GM13976 (cell line): ENCODE measurements around the gene PSME3IP1.

Source experiments
- DNase-seq: peaks from one replicate; pipeline ENCODE4 v3.0.0; 2012; ENCODE audit warnings: low spot score
- CTCF ChIP-seq: IDR thresholded peaks from 2 replicates; pipeline ENCODE4 v1.5.1; 2012; ENCODE audit warnings: borderline replicate concordance, mild to moderate bottlenecking; ENCODE audit not compliant: insufficient read depth; ENCODE audit errors: extremely low read depth, missing control alignments, control extremely low read depth
- in situ Hi-C: fragments of 300-500 bp; cut with MboI; formaldehyde crosslinking; loops from one replicate; pipeline ENCODE4 v1.12.0; 2022; ENCODE audit warnings: low sequenced_read_pairs, mixed read lengths, inconsistent platforms; ENCODE audit not compliant: unreplicated experiment

Gene PSME3IP1

GRCh38 chr16:57127836-57128235 is 58.0 kb downstream of the PSME3IP1 start:
- TF ChIP-seq CTCF = no peak
- in situ Hi-C loops = no loop called here
- no peak for DNase-seq

DNA sequence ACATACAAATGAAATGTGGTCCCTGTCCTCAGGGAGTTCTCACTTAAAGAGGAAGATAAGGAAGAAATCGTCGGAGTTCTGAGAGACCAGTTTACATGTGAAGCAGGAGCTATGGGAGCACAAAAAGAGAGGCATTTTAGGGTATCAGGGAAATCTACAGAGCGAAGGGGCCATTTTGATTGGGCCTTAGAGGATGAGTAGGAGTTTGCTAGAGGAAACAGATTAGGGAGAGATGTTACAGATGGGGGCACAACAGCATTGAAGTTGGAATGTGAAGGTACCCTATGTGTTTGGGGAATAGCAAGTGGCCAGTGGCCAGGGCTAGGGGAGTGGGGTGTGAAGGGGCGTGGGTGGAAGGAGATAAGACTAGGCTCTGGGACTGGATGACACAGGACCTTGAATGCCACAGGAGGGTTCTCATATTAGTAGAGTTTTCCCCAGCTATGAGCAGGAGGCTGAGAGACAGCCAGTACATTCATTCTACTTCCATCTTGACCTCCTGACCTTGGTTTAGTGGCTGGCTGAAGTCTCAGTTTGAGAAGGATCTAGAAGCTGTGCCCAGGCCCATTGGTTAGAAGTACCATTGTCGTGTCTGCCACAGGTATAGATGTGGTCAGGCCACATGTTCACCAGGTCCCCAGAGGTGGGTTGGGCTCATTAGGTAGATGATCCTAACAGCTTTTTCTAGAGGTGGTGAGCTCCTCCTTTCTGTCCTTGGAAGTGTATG is 58.6 kb downstream of the PSME3IP1 start:
- in situ Hi-C loops = no loop called here
- DNase-seq = no peak
- TF ChIP-seq CTCF = no peak

GRCh38 chr16:57126411-57126810 is 59.4 kb downstream of the PSME3IP1 start:
- TF ChIP-seq CTCF = no peak
- DNase-seq = no peak
- in situ Hi-C loops = no loop called here

- DNase-seq = no peak
- TF ChIP-seq CTCF = no peak
- in situ Hi-C loops = no loop called here
Observed at GRCh38 chr16:57125969-57126368, 59.9 kb downstream of the PSME3IP1 start.

DNA sequence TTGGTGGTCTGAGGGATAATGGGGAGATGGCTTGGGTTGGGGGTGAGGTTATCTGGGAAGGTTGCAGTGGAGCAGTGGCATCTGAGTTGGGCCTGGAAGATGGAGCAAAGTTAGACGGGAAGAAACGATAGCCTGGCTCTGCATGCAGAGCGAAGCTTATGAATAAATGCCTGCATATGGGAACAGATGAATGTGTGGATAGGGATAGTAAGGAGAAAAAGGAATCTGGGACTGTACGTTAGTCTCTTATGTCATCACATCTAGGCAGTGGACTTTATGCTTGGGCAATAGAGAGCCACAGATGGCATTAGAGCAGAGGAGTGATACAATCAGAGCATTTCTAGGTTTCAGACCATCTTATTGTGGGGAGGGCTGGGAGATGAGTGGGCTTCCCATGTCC is 60.5 kb downstream of the PSME3IP1 start:
- no peak for DNase-seq
- in situ Hi-C loops = no loop called here
- TF ChIP-seq CTCF = no peak

DNA sequence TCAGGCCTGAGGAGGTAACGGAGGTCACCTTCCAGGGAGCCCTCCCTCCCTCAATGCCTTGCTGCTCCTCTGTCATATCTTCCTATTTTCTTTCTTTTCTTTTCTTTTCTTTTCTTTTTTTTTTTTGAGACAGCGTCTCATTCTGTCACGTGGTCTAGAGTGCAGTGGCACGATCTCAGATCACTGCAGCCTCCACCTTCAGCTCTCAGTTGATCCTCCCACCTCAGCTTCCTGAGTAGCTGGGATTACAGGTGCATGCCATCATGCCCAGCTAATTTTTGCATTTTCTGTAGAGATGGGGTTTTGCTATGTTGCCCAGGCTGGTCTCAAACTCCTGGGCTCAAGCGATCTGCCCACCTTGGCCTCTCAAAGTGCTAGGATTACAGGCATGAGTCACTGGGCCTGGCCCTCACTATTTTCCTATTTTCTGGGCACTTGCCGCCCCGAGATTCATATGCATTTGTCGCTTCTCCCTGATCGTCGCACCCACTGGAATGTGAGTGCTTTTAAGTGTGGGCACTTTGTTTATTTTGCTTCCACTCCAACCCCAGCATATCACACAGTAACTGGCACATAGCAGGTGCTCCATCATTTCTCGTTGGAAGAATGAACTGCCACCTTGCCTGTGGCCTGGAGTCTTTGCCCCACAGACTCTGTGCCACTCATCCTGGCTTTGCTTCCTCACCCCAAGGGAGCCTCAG is 61.7 kb downstream of the PSME3IP1 start:
- TF ChIP-seq CTCF = no peak
- no peak for DNase-seq
- in situ Hi-C loops = no loop called here
